Mesenchymal stem cell (in vitro differentiated cells and primary cell): ENCODE data around the gene TMEM179.

ENCODE experiments used
- DNase-seq: peaks from one replicate; pipeline ENCODE4 v3.0.0-alpha.2; 2013
- H2AFZ ChIP-seq: one replicate; pipeline ENCODE4 v1.6.1; 2013; ENCODE audit warnings: low read depth, mild to moderate bottlenecking, control low read depth, inconsistent platforms, low read length, moderate library complexity
- H2AK5ac ChIP-seq: 2 replicates; pipeline ENCODE4 v1.6.1; 2013; ENCODE audit warnings: low read length, moderate library complexity, mild to moderate bottlenecking, inconsistent platforms; ENCODE audit not compliant: severe bottlenecking
- H2BK120ac ChIP-seq: one replicate; pipeline ENCODE4 v1.6.1; 2013; ENCODE audit warnings: low read depth, mild to moderate bottlenecking, inconsistent platforms, low read length, moderate library complexity
- H2BK12ac ChIP-seq, 2 experiments: one replicate each; pipeline ENCODE4 v1.6.1; 2013; ENCODE audit warnings: inconsistent platforms in 2 of 2, low read length in 2 of 2, mild to moderate bottlenecking in 2 of 2, moderate library complexity in 2 of 2, control low read depth in 1 of 2
- H2BK15ac ChIP-seq: one replicate; pipeline ENCODE4 v1.6.1; 2013; ENCODE audit warnings: mild to moderate bottlenecking, low read depth, inconsistent platforms; ENCODE audit not compliant: poor library complexity, severe bottlenecking
- H2BK5ac ChIP-seq: 2 replicates; pipeline ENCODE4 v1.6.1; 2013; ENCODE audit warnings: low read depth, mild to moderate bottlenecking, low read length, control low read depth, inconsistent platforms; ENCODE audit not compliant: poor library complexity, severe bottlenecking
- H3K14ac ChIP-seq, 2 experiments: one replicate each; pipeline ENCODE4 v1.6.1; 2013; ENCODE audit warnings: inconsistent platforms in 2 of 2, low read length in 2 of 2, control low read depth in 1 of 2, mild to moderate bottlenecking in 1 of 2, moderate library complexity in 1 of 2
- H3K18ac ChIP-seq, 2 experiments: one replicate each; pipeline ENCODE4 v1.6.1; 2013; ENCODE audit warnings: inconsistent platforms in 2 of 2, low read length in 2 of 2, control low read depth in 1 of 2, low read depth in 1 of 2, mild to moderate bottlenecking in 1 of 2
- H3K23ac ChIP-seq, 2 experiments: one replicate each; pipeline ENCODE4 v1.6.1; 2013; ENCODE audit warnings: inconsistent platforms in 2 of 2, low read length in 2 of 2, mild to moderate bottlenecking in 2 of 2, moderate library complexity in 2 of 2, control low read depth in 1 of 2
- H3K27ac ChIP-seq: 2 replicates; pipeline ENCODE4 v1.5.1; 2013; ENCODE audit warnings: mild to moderate bottlenecking, moderate library complexity, low read length, control low read depth, inconsistent platforms; ENCODE audit not compliant: poor library complexity, severe bottlenecking
- H3K27me3 ChIP-seq, 2 experiments: 2 replicates each; pipeline versions ENCODE4 v1.6.1 to v1.7.0; 2013; ENCODE audit warnings: low read length in 2 of 2, mild to moderate bottlenecking in 2 of 2, moderate library complexity in 2 of 2, control low read depth in 1 of 2, inconsistent platforms in 1 of 2; ENCODE audit not compliant: control insufficient read depth in 1 of 2, insufficient read depth in 1 of 2
- H3K36me3 ChIP-seq, 2 experiments: 2 replicates each; pipeline versions ENCODE4 v1.6.1 to v1.7.0; 2013; ENCODE audit warnings: low read length in 2 of 2, control low read depth in 1 of 2, inconsistent platforms in 1 of 2, low read depth in 1 of 2, mild to moderate bottlenecking in 1 of 2; ENCODE audit not compliant: insufficient read depth in 2 of 2, control insufficient read depth in 1 of 2
- H3K4ac ChIP-seq, 2 experiments: one replicate each; pipeline ENCODE4 v1.6.1; 2013; ENCODE audit warnings: inconsistent platforms in 2 of 2, low read length in 2 of 2, mild to moderate bottlenecking in 2 of 2, moderate library complexity in 2 of 2, control low read depth in 1 of 2, low read depth in 1 of 2
- H3K4me1 ChIP-seq: 2 replicates; pipeline ENCODE4 v1.6.1; 2013; ENCODE audit warnings: low read depth, low read length, control low read depth; ENCODE audit not compliant: control insufficient read depth, insufficient read depth
- H3K4me2 ChIP-seq: 2 replicates; pipeline ENCODE4 v1.6.1; 2013; ENCODE audit warnings: low read length, mild to moderate bottlenecking, inconsistent platforms; ENCODE audit not compliant: poor library complexity, severe bottlenecking
- H3K4me3 ChIP-seq, 2 experiments: 2 replicates each; pipeline versions ENCODE4 v1.5.1 to v1.7.0; 2013; ENCODE audit warnings: low read length in 2 of 2, mild to moderate bottlenecking in 2 of 2, control low read depth in 1 of 2, low read depth in 1 of 2; ENCODE audit not compliant: insufficient read depth in 1 of 2
- H3K79me1 ChIP-seq: replicated peaks from 2 replicates; pipeline ENCODE4 v1.6.1; 2013; ENCODE audit warnings: mild to moderate bottlenecking, control low read depth, low read length, inconsistent platforms; ENCODE audit not compliant: poor library complexity, severe bottlenecking
- H3K9ac ChIP-seq: 2 replicates; pipeline ENCODE4 v1.7.0; 2013; ENCODE audit warnings: mild to moderate bottlenecking, low read length, moderate library complexity
- H3K9me3 ChIP-seq: 2 replicates; pipeline ENCODE4 v1.7.0; 2013; ENCODE audit warnings: mild to moderate bottlenecking, low read length; ENCODE audit not compliant: control insufficient read depth
- H4K8ac ChIP-seq: one replicate; pipeline ENCODE4 v1.6.1; 2013; ENCODE audit warnings: inconsistent platforms, mild to moderate bottlenecking, low read length, moderate library complexity
- H4K91ac ChIP-seq: one replicate; pipeline ENCODE4 v1.6.1; 2013; ENCODE audit warnings: mild to moderate bottlenecking, low read length, inconsistent platforms
- WGBS: methylation state at CpG from one replicate; pipeline ENCODE4 v1.1.7; 2013; ENCODE audit warnings: mixed read lengths; 5-methylcytosine and 5-hydroxymethylcytosine counted together

Gene TMEM179

GRCh38 chr14:104595911-104596450 is 8.6 kb downstream of the TMEM179 start:
- Histone ChIP-seq H3K14ac (no peak overlapping the region), H3K9ac (no peak overlapping the region), H3K4me3 (no peak overlapping the region), H3K9me3 (no peaks in the 10 kb centered on the region), H3K36me3 (no peaks in the 10 kb centered on the region), H4K91ac (no peak overlapping the region), H3K23ac (no peak overlapping the region), H2BK15ac (no peak overlapping the region), H3K27me3 (peaks cover 9 to 38% of the 10 kb centered on the region in 2 experiments), H2BK120ac (no peak overlapping the region), H2AK5ac (no peak overlapping the region), H3K18ac (no peak overlapping the region), H3K27ac (no peak overlapping the region), H3K4ac (no peak overlapping the region), H2AFZ (no peak overlapping the region), H4K8ac (no peak overlapping the region), H2BK12ac (no peak overlapping the region), H3K79me1 (no peaks in the 10 kb centered on the region), H2BK5ac (no peak overlapping the region), H3K4me2 (no peak overlapping the region), H3K4me1 (no peaks in the 10 kb centered on the region)
- 79% methylated on average over 6 of the region's 6 CpGs for WGBS
- no peak for DNase-seq

- no peak overlapping the region for H3K14ac ChIP-seq
- 79% methylated on average over 14 of the region's 14 CpGs for WGBS
- H3K4me1 ChIP-seq, result peaks cover 2% of the 10 kb centered on the region
- H4K8ac ChIP-seq, result no peak overlapping the region
- no peak overlapping the region for H2AK5ac ChIP-seq
- H3K9me3 ChIP-seq, result no peaks in the 10 kb centered on the region
- no peak overlapping the region for H3K9ac ChIP-seq
- no peaks in the 10 kb centered on the region for H3K79me1 ChIP-seq
- no peak overlapping the region for H3K27ac ChIP-seq
- DNase-seq, result no peak
- H3K23ac ChIP-seq, result no peak overlapping the region
- no peak overlapping the region for H3K4me2 ChIP-seq
- no peak overlapping the region for H3K4me3 ChIP-seq
- no peak overlapping the region for H2BK5ac ChIP-seq
- H3K36me3 ChIP-seq, result no peaks in the 10 kb centered on the region
- peaks cover 4 to 30% of the 10 kb centered on the region in 2 experiments for H3K27me3 ChIP-seq
- no peak overlapping the region for H3K4ac ChIP-seq
- H4K91ac ChIP-seq, result no peak overlapping the region
- no peak overlapping the region for H3K18ac ChIP-seq
- no peak overlapping the region for H2BK15ac ChIP-seq
- no peak overlapping the region for H2AFZ ChIP-seq
- H2BK120ac ChIP-seq, result no peak overlapping the region
- H2BK12ac ChIP-seq, result no peak overlapping the region
Observed at GRCh38 chr14:104595116-104595675, 9.4 kb downstream of the TMEM179 start.

- WGBS, result 84% methylated on average over 15 of the region's 15 CpGs
- H3K9ac ChIP-seq, result no peak overlapping the region
- H3K18ac ChIP-seq, result no peak overlapping the region
- no peak overlapping the region for H3K4me2 ChIP-seq
- H3K36me3 ChIP-seq, result no peaks in the 10 kb centered on the region
- no peak overlapping the region for H3K4me3 ChIP-seq
- no peak overlapping the region for H2BK120ac ChIP-seq
- H3K27ac ChIP-seq, result no peak overlapping the region
- H3K23ac ChIP-seq, result no peak overlapping the region
- no peak overlapping the region for H3K14ac ChIP-seq
- H3K79me1 ChIP-seq, result no peaks in the 10 kb centered on the region
- no peak overlapping the region for H2BK12ac ChIP-seq
- H4K91ac ChIP-seq, result no peak overlapping the region
- H2AK5ac ChIP-seq, result no peak overlapping the region
- no peak overlapping the region for H2BK5ac ChIP-seq
- H3K4ac ChIP-seq, result no peak overlapping the region
- DNase-seq, result no peak
- H2BK15ac ChIP-seq, result no peak overlapping the region
- H4K8ac ChIP-seq, result no peak overlapping the region
- H2AFZ ChIP-seq, result no peak overlapping the region
- peaks cover 4 to 27% of the 10 kb centered on the region in 2 experiments for H3K27me3 ChIP-seq
- no peaks in the 10 kb centered on the region for H3K9me3 ChIP-seq
- H3K4me1 ChIP-seq, result peaks cover 2% of the 10 kb centered on the region
Observed at GRCh38 chr14:104594310-104595046, 10.1 kb downstream of the TMEM179 start.

GRCh38 chr14:104593710-104594136 is 10.8 kb downstream of the TMEM179 start:
- Histone ChIP-seq H3K4me1 (peaks cover 2% of the 10 kb centered on the region), H3K79me1 (no peaks in the 10 kb centered on the region), H2AK5ac (no peak overlapping the region), H3K18ac (no peak overlapping the region), H3K4me2 (no peak overlapping the region), H2BK12ac (no peak overlapping the region), H3K27ac (no peak overlapping the region), H2BK120ac (no peak overlapping the region), H3K9ac (no peak overlapping the region), H3K4ac (no peak overlapping the region), H3K9me3 (no peaks in the 10 kb centered on the region), H3K23ac (no peak overlapping the region), H2BK5ac (no peak overlapping the region), H4K91ac (no peak overlapping the region), H3K27me3 (peaks cover 4 to 27% of the 10 kb centered on the region in 2 experiments), H3K36me3 (no peaks in the 10 kb centered on the region), H2AFZ (no peak overlapping the region), H2BK15ac (no peak overlapping the region), H4K8ac (no peak overlapping the region), H3K14ac (no peak overlapping the region), H3K4me3 (no peak overlapping the region)
- no peak for DNase-seq
- 85% methylated on average over 12 of the region's 12 CpGs for WGBS
